NCI-H1092 treated with DMSO at 0.1 percent for 48 hours (cell line): ENCODE data around the gene UBR4.

Experiments used
- DNase-seq: peaks from one replicate; lab custom pipeline; 2025; lab: John Stamatoyannopoulos, UW

UBR4 gene

GRCh38 chr1:19055001-19055400 lies 155.1 kb downstream of the UBR4 start:
- no peak for DNase-seq

GRCh38 chr1:19054216-19054615 lies 155.8 kb downstream of the UBR4 start:
- no peak for DNase-seq

- no peak for DNase-seq
Measured at GRCh38 chr1:19053486-19053885, 156.6 kb downstream of the UBR4 start.

- DNase-seq, result no peak
Measured at GRCh38 chr1:19049798-19050197, 160.3 kb downstream of the UBR4 start.

- no peak for DNase-seq
Measured at GRCh38 chr1:19049128-19049768, 160.8 kb downstream of the UBR4 start.

GRCh38 chr1:19046972-19047731 lies 162.9 kb downstream of the UBR4 start:
- no peak for DNase-seq

GRCh38 chr1:19045898-19046880 lies 163.9 kb downstream of the UBR4 start:
- DNase-seq, result no peak

GRCh38 chr1:19044975-19045831 lies 164.9 kb downstream of the UBR4 start:
- no peak for DNase-seq

GRCh38 chr1:19044471-19044870 lies 165.6 kb downstream of the UBR4 start:
- DNase-seq, result no peak

- no peak for DNase-seq
Measured at GRCh38 chr1:19043579-19044443, 166.3 kb downstream of the UBR4 start.

GRCh38 chr1:19042675-19043578 lies 167.1 kb downstream of the UBR4 start:
- DNase-seq, result no peak

- no peak for DNase-seq
Measured at GRCh38 chr1:19040010-19040680, 169.9 kb downstream of the UBR4 start.

- DNase-seq, result no peak
Measured at GRCh38 chr1:19038732-19039131, 171.3 kb downstream of the UBR4 start.

GRCh38 chr1:19038096-19038495 lies 172.0 kb downstream of the UBR4 start:
- DNase-seq, result no peak

- DNase-seq, result no peak
Measured at GRCh38 chr1:19037659-19038058, 172.4 kb downstream of the UBR4 start.

- no peak for DNase-seq
Measured at GRCh38 chr1:19036813-19037605, 173.1 kb downstream of the UBR4 start.

- peak; percentile 69 for DNase-seq
Measured at GRCh38 chr1:19036041-19036812, 173.8 kb downstream of the UBR4 start.
